OCI-LY1 (cell line): ENCODE results near the gene BPIFA2.

Source experiments
- H2AFZ ChIP-seq: fragments of 200-600 bp; sonication (generic), shearing (Covaris generic); 2 replicates; pipeline ENCODE4 v1.6.0; 2014; ENCODE audit warnings: antibody characterized with exemption, mild to moderate bottlenecking, low read length
- H3F3A ChIP-seq: fragments of 200-600 bp; sonication (generic), shearing (Covaris generic); 2 replicates; pipeline ENCODE4 v1.6.0; 2014; ENCODE audit warnings: mild to moderate bottlenecking, antibody characterized with exemption, low read length, moderate library complexity; ENCODE audit not compliant: insufficient read depth
- H3K27ac ChIP-seq: fragments of 200-600 bp; sonication (generic); 2 replicates; pipeline ENCODE4 v1.5.1; 2014; ENCODE audit warnings: low read length, mixed run types, mild to moderate bottlenecking, low read depth; ENCODE audit not compliant: poor library complexity, severe bottlenecking
- H3K27me3 ChIP-seq: fragments of 200-600 bp; sonication (generic); 2 replicates; pipeline ENCODE4 v1.6.0; 2014; ENCODE audit warnings: antibody characterized with exemption, mild to moderate bottlenecking, low read length, moderate library complexity; ENCODE audit not compliant: insufficient read depth
- H3K36me3 ChIP-seq: fragments of 200-600 bp; sonication (generic); 2 replicates; pipeline ENCODE4 v1.6.1; 2014; ENCODE audit warnings: mild to moderate bottlenecking, antibody characterized with exemption, low read length, moderate library complexity, mixed read lengths; ENCODE audit not compliant: insufficient read depth
- H3K4me1 ChIP-seq: fragments of 200-600 bp; sonication (generic); 2 replicates; pipeline ENCODE4 v1.5.1; 2014; ENCODE audit warnings: mild to moderate bottlenecking, low read length, moderate library complexity; ENCODE audit not compliant: insufficient read depth, severe bottlenecking
- H3K4me2 ChIP-seq: fragments of 200-600 bp; sonication (generic), shearing (Covaris generic); 2 replicates; pipeline ENCODE4 v1.6.1; 2014; ENCODE audit warnings: low read length
- H3K4me3 ChIP-seq: fragments of 200-600 bp; sonication (generic); 2 replicates; pipeline ENCODE4 v1.5.1; 2014; ENCODE audit warnings: low read length, low read depth, mild to moderate bottlenecking, mixed read lengths; ENCODE audit not compliant: poor library complexity, severe bottlenecking
- H3K79me2 ChIP-seq: fragments of 200-600 bp; shearing (Covaris generic); 2 replicates; pipeline ENCODE4 v1.6.1; 2016; ENCODE audit warnings: mixed run types, low read length, mixed read lengths; ENCODE audit not compliant: insufficient read depth
- H3K9ac ChIP-seq: fragments of 200-600 bp; sonication (generic), shearing (Covaris generic); 2 replicates; pipeline ENCODE4 v1.6.1; 2014; ENCODE audit warnings: mild to moderate bottlenecking, low read length, mixed read lengths
- H3K9me2 ChIP-seq: fragments of 200-600 bp; sonication (generic), shearing (Covaris generic); 2 replicates; pipeline ENCODE4 v1.6.1; 2014; ENCODE audit warnings: low read depth, mild to moderate bottlenecking, low read length, mixed read lengths
- H3K9me3 ChIP-seq: fragments of 200-600 bp; shearing (Covaris generic); 2 replicates; pipeline ENCODE4 v1.6.1; 2014; ENCODE audit warnings: low read length, mixed read lengths
- H4K20me1 ChIP-seq: fragments of 200-600 bp; sonication (generic), shearing (Covaris generic); 2 replicates; pipeline ENCODE4 v1.6.0; 2016; ENCODE audit warnings: mild to moderate bottlenecking, low read length; ENCODE audit not compliant: insufficient read depth
- EZH2 ChIP-seq: fragments of 200-600 bp; sonication (generic), shearing (Covaris generic); IDR thresholded peaks from 2 replicates; pipeline ENCODE4 v1.8.0; 2017; ENCODE audit warnings: borderline replicate concordance, mixed run types, mild to moderate bottlenecking, antibody characterized with exemption, low read length, moderate library complexity, mixed read lengths
- TF ChIP-seq, protein P1 (sequence below): fragments of 200-600 bp; sonication (generic), shearing (Covaris generic); IDR thresholded peaks from 2 replicates; pipeline ENCODE4 v1.5.1; 2017; ENCODE audit warnings: mild to moderate bottlenecking, antibody characterized with exemption, low read length, moderate library complexity, mixed read lengths

The BPIFA2 gene

DNA sequence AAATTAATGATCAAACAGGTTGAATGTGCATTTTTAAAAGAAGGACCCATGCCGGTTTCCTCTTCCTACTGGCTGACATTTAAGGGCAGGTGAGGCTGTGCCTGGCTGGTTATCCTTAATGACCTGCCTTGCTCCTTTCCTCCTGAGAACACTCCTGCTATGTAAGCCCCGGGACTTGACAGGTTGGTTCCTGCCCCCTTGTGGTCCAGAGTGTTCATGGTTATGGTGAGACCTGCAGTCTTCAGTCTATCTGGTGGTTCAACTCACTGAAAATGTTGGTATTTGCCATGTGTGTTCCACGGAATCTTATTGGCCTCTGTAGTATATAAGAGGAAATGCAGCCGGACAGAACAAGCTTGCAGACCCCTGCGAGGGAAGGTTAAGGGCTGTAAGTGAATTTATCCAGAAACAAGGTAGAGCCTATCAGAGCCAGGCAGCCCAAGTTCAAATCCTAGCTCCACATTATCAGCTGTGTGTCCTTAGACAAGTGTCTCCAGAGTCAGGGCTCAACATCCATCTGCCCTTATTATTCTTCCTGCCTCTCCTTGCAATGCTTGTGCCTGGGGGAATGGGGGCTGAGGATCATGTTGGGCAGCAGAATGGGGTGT lies 44.0 kb downstream of the BPIFA2 start:
- no peaks in the 10 kb centered on the region for H3K9me3 ChIP-seq
- no peaks in the 10 kb centered on the region for H3K9me2 ChIP-seq
- no peak overlapping the region for H3K9ac ChIP-seq
- H2AFZ ChIP-seq, result no peak overlapping the region
- no peaks in the 10 kb centered on the region for H3K27me3 ChIP-seq
- no peak for TF ChIP-seq EZH2
- TF ChIP-seq, protein P1, sequence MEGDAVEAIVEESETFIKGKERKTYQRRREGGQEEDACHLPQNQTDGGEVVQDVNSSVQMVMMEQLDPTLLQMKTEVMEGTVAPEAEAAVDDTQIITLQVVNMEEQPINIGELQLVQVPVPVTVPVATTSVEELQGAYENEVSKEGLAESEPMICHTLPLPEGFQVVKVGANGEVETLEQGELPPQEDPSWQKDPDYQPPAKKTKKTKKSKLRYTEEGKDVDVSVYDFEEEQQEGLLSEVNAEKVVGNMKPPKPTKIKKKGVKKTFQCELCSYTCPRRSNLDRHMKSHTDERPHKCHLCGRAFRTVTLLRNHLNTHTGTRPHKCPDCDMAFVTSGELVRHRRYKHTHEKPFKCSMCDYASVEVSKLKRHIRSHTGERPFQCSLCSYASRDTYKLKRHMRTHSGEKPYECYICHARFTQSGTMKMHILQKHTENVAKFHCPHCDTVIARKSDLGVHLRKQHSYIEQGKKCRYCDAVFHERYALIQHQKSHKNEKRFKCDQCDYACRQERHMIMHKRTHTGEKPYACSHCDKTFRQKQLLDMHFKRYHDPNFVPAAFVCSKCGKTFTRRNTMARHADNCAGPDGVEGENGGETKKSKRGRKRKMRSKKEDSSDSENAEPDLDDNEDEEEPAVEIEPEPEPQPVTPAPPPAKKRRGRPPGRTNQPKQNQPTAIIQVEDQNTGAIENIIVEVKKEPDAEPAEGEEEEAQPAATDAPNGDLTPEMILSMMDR, result peak; percentile 49
- H3K4me3 ChIP-seq, result no peak overlapping the region
- no peaks in the 10 kb centered on the region for H3K79me2 ChIP-seq
- H3K4me2 ChIP-seq, result no peak overlapping the region
- H4K20me1 ChIP-seq, result no peaks in the 10 kb centered on the region
- no peak overlapping the region for H3K27ac ChIP-seq
- no peaks in the 10 kb centered on the region for H3F3A ChIP-seq
- no peaks in the 10 kb centered on the region for H3K4me1 ChIP-seq
- no peaks in the 10 kb centered on the region for H3K36me3 ChIP-seq

DNA sequence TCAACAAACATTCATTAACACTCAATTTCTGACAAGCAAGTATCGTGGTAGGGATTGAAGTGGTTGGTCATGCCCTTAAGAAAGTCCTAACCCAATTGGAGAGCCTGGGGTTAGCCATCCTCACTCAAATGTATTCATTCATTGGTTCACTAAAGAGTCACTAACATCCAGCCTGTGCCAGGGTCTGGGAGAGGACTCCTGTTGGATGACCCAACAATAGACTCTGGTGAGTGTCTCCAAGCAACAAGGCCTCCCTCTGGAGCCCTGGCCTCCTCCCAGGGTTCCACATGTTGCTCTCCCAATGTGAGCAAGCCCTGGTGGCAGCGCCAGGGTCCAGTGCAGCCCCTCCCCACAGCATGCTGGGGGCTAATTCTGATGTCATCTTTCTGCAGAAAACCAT lies 49.1 kb downstream of the BPIFA2 start, which contains the start of gene BPIFA3:
Gene BPIFA3 (plus strand): TSS at position 301 of the 400 bp plus-strand sequence. CDS start 185 bp downstream, outside the sequence.
- Histone ChIP-seq H3K36me3 (no peaks in the 10 kb centered on the region), H3F3A (no peaks in the 10 kb centered on the region), H3K9me2 (no peaks in the 10 kb centered on the region), H3K4me1 (no peaks in the 10 kb centered on the region), H4K20me1 (no peaks in the 10 kb centered on the region), H3K27me3 (no peaks in the 10 kb centered on the region), H3K9ac (no peak within 1 kb of the TSS), H3K27ac (no peak within 1 kb of the TSS), H3K9me3 (no peaks in the 10 kb centered on the region), H3K4me2 (no peak within 1 kb of the TSS), H2AFZ (no peak within 1 kb of the TSS), H3K4me3 (no peak within 1 kb of the TSS), H3K79me2 (no peaks in the 10 kb centered on the region)
- TF ChIP-seq, protein P1, result no peak
- TF ChIP-seq EZH2, result no peak

DNA sequence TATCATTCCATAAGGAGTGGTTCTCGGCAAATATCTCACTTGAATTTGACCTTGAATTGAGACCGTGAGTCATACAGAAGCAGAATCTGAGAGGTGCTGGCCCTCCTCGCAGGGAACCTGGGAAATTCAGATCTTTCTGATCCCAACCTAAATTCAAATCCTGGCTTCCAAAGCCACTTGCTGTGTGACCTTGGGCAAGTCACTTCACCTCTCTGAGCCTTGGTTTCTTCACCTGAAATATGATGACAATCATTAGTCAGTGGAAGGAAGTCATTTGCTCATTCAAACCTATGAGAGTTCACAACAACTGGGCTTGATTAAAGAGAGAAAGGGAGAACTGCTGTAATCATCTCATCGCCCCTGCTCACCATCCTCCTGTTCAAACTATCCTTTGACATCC lies 56.4 kb downstream of the BPIFA2 start:
- Histone ChIP-seq H3K9ac (no peak overlapping the region), H3K9me3 (no peaks in the 10 kb centered on the region), H3K4me1 (no peaks in the 10 kb centered on the region), H3K36me3 (no peaks in the 10 kb centered on the region), H3K79me2 (no peaks in the 10 kb centered on the region), H2AFZ (no peak overlapping the region), H3K27me3 (no peaks in the 10 kb centered on the region; the same call in 1 of the 2 replicates), H3K4me2 (no peak overlapping the region), H3K27ac (no peak overlapping the region), H3K9me2 (no peaks in the 10 kb centered on the region), H3K4me3 (no peak overlapping the region), H3F3A (no peaks in the 10 kb centered on the region), H4K20me1 (no peaks in the 10 kb centered on the region)
- no peak for TF ChIP-seq EZH2
- TF ChIP-seq, protein P1, result no peak
